Left lung (tissue), 10 donors: ENCODE measurements around the gene CD93. TPM values are rescaled to one million over a fixed set of nuclear protein-coding genes. Genes with fewer than 3 reads are reported as not detected.

Experiments used
- ATAC-seq: fragments of 200-7000 bp; cut with Tn5 transposase; one replicate; pipeline ENCODE4 v1.9.1; 2020; ENCODE audit warnings: moderate library complexity
- DNase-seq, 4 donors: peaks; one replicate each; pipeline ENCODE4 v3.0.0-alpha.2; 2013 to 2020
- H3K27ac ChIP-seq, 2 donors: fragments of 200-600 bp; sonication (generic) in 1 of 2; one replicate each; pipeline versions ENCODE4 v1.5.0 to v1.8.0; 2020 to 2021
- H3K27me3 ChIP-seq, 2 donors: fragments of 200-600 bp; sonication (generic) in 1 of 2; one replicate each; pipeline versions ENCODE4 v1.5.0 to v1.8.0; 2020 to 2021
- H3K36me3 ChIP-seq, 2 donors: fragments of 200-600 bp; sonication (generic) in 1 of 2; one replicate each; pipeline versions ENCODE4 v1.5.0 to v1.8.0; 2020 to 2021
- H3K4me1 ChIP-seq, 2 donors: fragments of 200-600 bp; one replicate each; pipeline ENCODE4 v1.8.0; 2021
- H3K4me3 ChIP-seq, 2 donors: fragments of 200-600 bp; sonication (generic) in 1 of 2; one replicate each; pipeline versions ENCODE4 v1.5.0 to v1.8.0; 2020 to 2021; ENCODE audit warnings: mild to moderate bottlenecking in 1 of 2
- H3K9me3 ChIP-seq, 2 donors: fragments of 200-600 bp; sonication (generic) in 1 of 2; one replicate each; pipeline versions ENCODE4 v1.5.0 to v1.8.0; 2020 to 2021
- CTCF ChIP-seq, 2 donors: fragments of 200-600 bp; sonication (generic) in 1 of 2; IDR thresholded peaks; one replicate each; pipeline versions ENCODE4 v1.5.0 to v1.8.0; 2021; ENCODE audit warnings: antibody characterized with exemption in 2 of 2
- intact Hi-C, 2 donors: fragments of 100-400 bp; cut with DNase I; formaldehyde crosslinking; loops; one replicate each; pipeline versions ENCODE4 v1.11.2 to v1.14.2; 2022
- polyA plus RNA-seq, 6 donors: library from polyadenylated mRNA; unstranded; fragments of 120-200 nt; gene quantifications; one replicate each; pipeline ENCODE4 v1.2.1, GENCODE V29; 2013; ENCODE audit not compliant: insufficient read length in 6 of 6
- total RNA-seq, 2 donors: library from RNA; stranded (reverse); fragmentation: NEBNext Ultra II Directional; extraction: Animal tissue kit (Norgen Biotek cat#: 25700); gene quantifications; one replicate each; pipeline ENCODE4 v1.2.1, GENCODE V29; 2021
- donor health status: DM: no; HTN: yes; CAD: no.
- donor health status: DM: no; HTN: no; CAD: no.

The CD93 gene
- total and polyA plus RNA-seq, 8 donors: 71.2 to 221 (median 180) TPM

GRCh38 chr20:23083553-23084220, 2.4 kb downstream of the CD93 start:
- H3K9me3 ChIP-seq: no peaks in the 10 kb centered on the region
- TF ChIP-seq CTCF (IDR thresholded peaks at IDR 0.05): no peak
- H3K4me1 ChIP-seq: peaks cover 0 to 94% of the 10 kb centered on the region in 2 donors
- peak overlapping the region; percentile 74 to 95 for H3K27ac ChIP-seq
- no peak for DNase-seq
- peaks cover 0 to 4% of the 10 kb centered on the region in 2 donors for H3K36me3 ChIP-seq
- peak overlapping the region; percentile 22 to 57 for H3K4me3 ChIP-seq
- ATAC-seq: peak; percentile 2
- intact Hi-C loops: no loop called here
- no peaks in the 10 kb centered on the region for H3K27me3 ChIP-seq

GRCh38 chr20:23082846-23083552, 3.1 kb downstream of the CD93 start:
- intact Hi-C loops: no loop called here
- peak in 3 of 4 donors; percentile 58 to 85 (median 80) for DNase-seq
- peak; percentile 85 for ATAC-seq
- peak overlapping the region; percentile 22 to 57 for H3K4me3 ChIP-seq
- no peaks in the 10 kb centered on the region for H3K27me3 ChIP-seq
- no peak for TF ChIP-seq CTCF (IDR thresholded peaks at IDR 0.05)
- H3K9me3 ChIP-seq: no peaks in the 10 kb centered on the region
- H3K36me3 ChIP-seq: peaks cover 0 to 4% of the 10 kb centered on the region in 2 donors
- peaks cover 0 to 99% of the 10 kb centered on the region in 2 donors for H3K4me1 ChIP-seq
- peak overlapping the region; percentile 74 to 95 for H3K27ac ChIP-seq

- ATAC-seq: no peak
- intact Hi-C loops: no loop called here
- no peak for DNase-seq
- Histone ChIP-seq H3K27ac (peak overlapping the region in 1 of 2 donors; percentile 95), H3K27me3 (no peaks in the 10 kb centered on the region), H3K9me3 (no peaks in the 10 kb centered on the region), H3K4me1 (peaks cover 0 to 86% of the 10 kb centered on the region in 2 donors), H3K4me3 (peak overlapping the region in 1 of 2 donors; percentile 57), H3K36me3 (peaks cover 0 to 4% of the 10 kb centered on the region in 2 donors)
- TF ChIP-seq CTCF (IDR thresholded peaks at IDR 0.05): no peak
Measured at GRCh38 chr20:23081263-23081819, 4.8 kb downstream of the CD93 start.

GRCh38 chr20:23080521-23080920, 5.6 kb downstream of the CD93 start:
- peaks cover 0 to 4% of the 10 kb centered on the region in 2 donors for H3K36me3 ChIP-seq
- H3K4me3 ChIP-seq: peak overlapping the region in 1 of 2 donors; percentile 57
- peaks cover 0 to 80% of the 10 kb centered on the region in 2 donors for H3K4me1 ChIP-seq
- H3K27ac ChIP-seq: peak overlapping the region in 1 of 2 donors; percentile 95
- H3K9me3 ChIP-seq: no peaks in the 10 kb centered on the region
- TF ChIP-seq CTCF (IDR thresholded peaks at IDR 0.05): no peak
- no peaks in the 10 kb centered on the region for H3K27me3 ChIP-seq
- intact Hi-C loops: no loop called here
- DNase-seq (no peak), ATAC-seq (no peak)

GRCh38 chr20:23079926-23080325, 6.2 kb downstream of the CD93 start:
- Histone ChIP-seq H3K27ac (no peak overlapping the region), H3K4me1 (peaks cover 0 to 74% of the 10 kb centered on the region in 2 donors), H3K27me3 (no peaks in the 10 kb centered on the region), H3K9me3 (no peaks in the 10 kb centered on the region), H3K36me3 (peaks cover 0 to 4% of the 10 kb centered on the region in 2 donors), H3K4me3 (peak overlapping the region in 1 of 2 donors; percentile 57)
- TF ChIP-seq CTCF (IDR thresholded peaks at IDR 0.05): no peak
- DNase-seq (no peak), ATAC-seq (no peak)
- intact Hi-C loops: no loop called here
